Parathyroid adenoma (tissue), 2 donors: ENCODE measurements around the gene S100A14.

Experiments used
- H2AFZ ChIP-seq: fragments of 300-600 bp; sonication (generic); one replicate; pipeline ENCODE4 v1.7.0; 2017; ENCODE audit warnings: antibody characterized with exemption, mild to moderate bottlenecking
- H3K27ac ChIP-seq: fragments of 300-600 bp; sonication (generic); one replicate; pipeline ENCODE4 v1.7.0; 2017
- H3K27me3 ChIP-seq: fragments of 300-600 bp; sonication (generic); one replicate; pipeline ENCODE4 v1.7.0; 2017; ENCODE audit warnings: low read length; ENCODE audit not compliant: control insufficient read depth, insufficient read depth
- H3K36me3 ChIP-seq: fragments of 300-600 bp; sonication (generic); one replicate; pipeline ENCODE4 v1.7.0; 2017; ENCODE audit warnings: low read length; ENCODE audit not compliant: control insufficient read depth, insufficient read depth
- H3K4me1 ChIP-seq: fragments of 300-600 bp; sonication (generic); one replicate; pipeline ENCODE4 v1.7.0; 2017; ENCODE audit warnings: control low read depth
- H3K4me2 ChIP-seq: fragments of 300-600 bp; sonication (generic); one replicate; pipeline ENCODE4 v1.7.0; 2017; ENCODE audit warnings: low read length
- H3K4me3 ChIP-seq: fragments of 300-600 bp; sonication (generic); one replicate; pipeline ENCODE4 v1.7.0; 2017; ENCODE audit warnings: low read depth, low read length
- H3K79me2 ChIP-seq: fragments of 300-600 bp; sonication (generic); one replicate; pipeline ENCODE4 v1.7.0; 2017; ENCODE audit warnings: control low read depth
- H3K9ac ChIP-seq: fragments of 300-600 bp; sonication (generic); one replicate; pipeline ENCODE4 v1.7.0; 2017; ENCODE audit warnings: mild to moderate bottlenecking
- H3K9me3 ChIP-seq: fragments of 300-600 bp; sonication (generic); one replicate; pipeline ENCODE4 v1.7.0; 2017; ENCODE audit warnings: low read length; ENCODE audit not compliant: control insufficient read depth
- CTCF ChIP-seq: fragments of 300-600 bp; sonication (generic); IDR thresholded peaks from one replicate; pipeline ENCODE4 v1.7.0; 2017; ENCODE audit warnings: antibody characterized with exemption, mild to moderate bottlenecking
- donor health status: primary hyperparathyroidism.

The S100A14 gene

GRCh38 chr1:153616144-153616916 lies at the start of gene S100A14:
Gene S100A14 (minus strand): TSS chr1:153616325. CDS start chr1:153615858, 467 bp downstream.
- peak within 1 kb of the TSS; percentile 36 for H2AFZ ChIP-seq
- no peaks in the 10 kb centered on the region for H3K27me3 ChIP-seq
- no peak within 1 kb of the TSS for H3K9ac ChIP-seq
- H3K4me3 ChIP-seq: peak within 1 kb of the TSS; percentile 50
- H3K36me3 ChIP-seq: no peaks in the 10 kb centered on the region
- H3K9me3 ChIP-seq: no peaks in the 10 kb centered on the region
- H3K4me1 ChIP-seq: peaks cover 12% of the 10 kb centered on the region
- peak within 1 kb of the TSS; percentile 72 for H3K27ac ChIP-seq
- TF ChIP-seq CTCF: no peak
- H3K79me2 ChIP-seq: no peaks in the 10 kb centered on the region
- peak within 1 kb of the TSS; percentile 58 for H3K4me2 ChIP-seq

GRCh38 chr1:153663211-153663610 lies 47.1 kb upstream of the S100A14 start:
- Histone ChIP-seq H3K4me3 (no peak overlapping the region), H2AFZ (no peak overlapping the region), H3K36me3 (no peaks in the 10 kb centered on the region), H3K4me1 (no peaks in the 10 kb centered on the region), H3K79me2 (peaks cover 4% of the 10 kb centered on the region), H3K4me2 (no peak overlapping the region), H3K27ac (no peak overlapping the region), H3K27me3 (no peaks in the 10 kb centered on the region), H3K9me3 (no peaks in the 10 kb centered on the region), H3K9ac (no peak overlapping the region)
- TF ChIP-seq CTCF: no peak

- Histone ChIP-seq H3K4me2 (no peak overlapping the region), H3K27ac (no peak overlapping the region), H3K9me3 (no peaks in the 10 kb centered on the region), H2AFZ (no peak overlapping the region), H3K4me1 (no peaks in the 10 kb centered on the region), H3K79me2 (peaks cover 4% of the 10 kb centered on the region), H3K36me3 (no peaks in the 10 kb centered on the region), H3K4me3 (no peak overlapping the region), H3K9ac (no peak overlapping the region), H3K27me3 (no peaks in the 10 kb centered on the region)
- TF ChIP-seq CTCF: no peak
These were observed 46.1 kb upstream of the S100A14 start for GRCh38 chr1:153662269-153662668.

GRCh38 chr1:153661111-153661708 lies 45.1 kb upstream of the S100A14 start:
- no peak for TF ChIP-seq CTCF
- Histone ChIP-seq H3K4me2 (no peak overlapping the region), H3K9me3 (no peaks in the 10 kb centered on the region), H2AFZ (no peak overlapping the region), H3K9ac (no peak overlapping the region), H3K4me3 (no peak overlapping the region), H3K36me3 (no peaks in the 10 kb centered on the region), H3K79me2 (peaks cover 4% of the 10 kb centered on the region), H3K27me3 (no peaks in the 10 kb centered on the region), H3K4me1 (no peaks in the 10 kb centered on the region), H3K27ac (no peak overlapping the region)
